ENCODE data around the gene RPTOR. TPM values are rescaled to one million over a fixed set of nuclear protein-coding genes. Genes with fewer than 3 reads are reported as not detected.

Gene RPTOR
- total RNA-seq, 1 experiment from 2014 or later = 19.7 TPM

DNA sequence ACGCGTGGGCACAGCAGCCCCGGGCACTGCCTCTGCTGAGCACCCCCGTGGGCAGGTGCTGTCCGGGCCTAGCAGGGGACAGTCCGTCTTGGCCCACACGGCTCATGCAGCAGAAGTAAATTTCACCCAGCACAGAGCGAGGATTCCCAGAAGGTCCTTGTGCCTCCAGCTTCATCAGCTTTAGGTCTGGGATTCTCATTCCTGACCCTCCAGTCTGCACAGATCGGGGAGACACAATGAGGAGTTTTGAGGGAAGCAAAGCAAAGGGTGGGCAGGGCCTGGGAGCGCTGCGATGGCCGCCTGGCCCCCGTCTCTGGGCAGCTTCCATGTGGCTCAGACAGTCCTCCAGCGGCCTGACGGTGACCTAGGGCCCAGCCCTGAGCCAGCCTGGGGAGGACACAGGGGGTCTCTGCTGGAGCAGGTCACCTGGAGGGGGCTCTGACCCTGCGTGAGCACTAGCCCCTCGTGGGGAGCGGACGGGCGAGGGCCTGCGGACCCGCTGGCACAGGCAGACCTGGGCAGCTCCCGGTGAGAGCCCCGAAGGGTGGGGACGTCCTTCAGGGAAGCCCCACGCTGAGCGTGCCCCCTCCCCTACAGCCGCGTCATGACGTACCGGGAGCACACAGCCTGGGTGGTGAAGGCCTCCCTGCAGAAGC lies 416.3 kb downstream of the RPTOR start:
- DNase-seq (ENCODE audit: extremely low read depth, low read depth) = no peak

DNA sequence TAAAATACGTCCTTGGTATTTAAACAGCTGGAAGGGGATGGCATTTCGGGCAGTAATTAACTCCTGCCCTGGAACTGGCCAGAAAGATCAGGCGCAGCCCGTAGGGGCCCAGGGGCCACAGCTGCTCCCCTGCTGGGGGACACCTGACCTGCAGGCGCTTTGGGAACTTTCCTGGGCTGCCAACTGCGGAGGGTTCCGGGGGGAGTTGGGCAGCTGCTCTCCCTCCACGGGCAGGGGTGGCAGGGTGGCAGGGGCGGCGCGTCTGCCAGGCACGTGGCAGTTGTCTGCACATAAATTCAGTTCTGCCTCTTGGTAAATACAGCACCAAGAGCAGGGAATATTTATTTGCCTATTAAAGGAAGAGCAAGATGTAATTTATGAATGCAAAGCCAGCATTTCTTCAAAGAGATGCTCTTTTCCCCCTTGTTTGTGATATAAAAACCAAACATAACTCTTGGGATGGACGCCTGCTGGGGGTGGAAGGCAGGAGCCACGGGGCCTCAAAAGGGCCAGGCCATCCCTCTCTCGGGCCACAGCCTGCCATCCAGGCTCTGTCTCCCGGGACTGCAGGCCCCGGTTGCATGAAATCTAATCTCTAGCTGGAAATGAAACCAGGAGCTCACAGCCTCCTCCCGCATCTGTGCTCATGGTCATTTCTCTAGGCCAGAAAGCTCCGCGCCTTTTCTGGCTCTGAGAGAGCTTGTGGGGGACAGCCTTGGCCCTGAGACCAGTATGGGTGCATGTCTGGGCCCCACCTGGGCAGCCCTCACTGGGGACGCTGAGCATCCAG lies 417.1 kb downstream of the RPTOR start:
- DNase-seq (ENCODE audit: extremely low read depth, low read depth) = no peak

DNA sequence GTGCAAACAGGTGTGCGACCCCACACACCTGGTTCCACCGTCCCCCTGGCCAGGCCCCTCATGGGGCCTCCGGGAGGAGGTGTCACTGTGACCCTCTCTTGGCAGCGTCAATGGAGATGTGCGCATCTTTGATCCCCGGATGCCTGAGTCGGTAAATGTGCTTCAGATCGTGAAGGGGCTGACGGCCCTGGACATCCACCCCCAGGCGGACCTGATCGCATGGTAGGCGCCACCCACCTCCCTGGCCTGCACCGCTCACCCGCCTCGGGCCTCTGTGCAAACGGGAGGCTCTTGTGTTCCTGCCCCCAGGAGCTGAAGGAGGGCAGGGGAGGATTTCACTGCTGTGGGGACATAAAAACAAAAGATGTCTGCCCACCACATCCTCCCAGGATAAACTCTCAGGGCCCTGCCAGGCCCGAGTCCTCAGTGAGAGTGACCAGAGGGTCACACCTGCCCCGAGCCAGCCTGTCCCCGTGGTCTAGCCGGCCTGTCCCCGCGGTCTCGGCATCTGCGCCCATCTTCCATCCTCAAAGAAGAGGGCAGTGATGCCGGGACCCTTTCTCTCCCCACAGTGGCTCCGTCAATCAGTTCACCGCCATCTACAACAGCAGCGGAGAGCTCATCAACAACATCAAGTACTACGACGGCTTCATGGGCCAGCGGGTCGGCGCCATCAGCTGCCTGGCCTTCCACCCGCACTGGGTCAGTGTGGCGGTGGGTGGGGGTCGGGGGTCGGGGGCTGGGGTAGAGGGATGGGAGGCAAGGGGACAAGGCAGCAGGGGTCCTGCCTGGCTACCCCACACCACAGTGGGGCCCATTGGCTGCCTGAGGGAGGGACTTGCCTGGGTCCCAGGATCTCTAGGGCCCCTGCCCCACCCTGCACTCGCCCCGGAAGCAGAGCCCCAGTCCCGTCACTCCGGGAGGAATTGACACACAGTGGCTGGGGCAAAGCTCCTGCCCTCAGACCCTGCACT lies 418.0 kb downstream of the RPTOR start:
- no peak for DNase-seq (ENCODE audit: extremely low read depth, low read depth)

DNA sequence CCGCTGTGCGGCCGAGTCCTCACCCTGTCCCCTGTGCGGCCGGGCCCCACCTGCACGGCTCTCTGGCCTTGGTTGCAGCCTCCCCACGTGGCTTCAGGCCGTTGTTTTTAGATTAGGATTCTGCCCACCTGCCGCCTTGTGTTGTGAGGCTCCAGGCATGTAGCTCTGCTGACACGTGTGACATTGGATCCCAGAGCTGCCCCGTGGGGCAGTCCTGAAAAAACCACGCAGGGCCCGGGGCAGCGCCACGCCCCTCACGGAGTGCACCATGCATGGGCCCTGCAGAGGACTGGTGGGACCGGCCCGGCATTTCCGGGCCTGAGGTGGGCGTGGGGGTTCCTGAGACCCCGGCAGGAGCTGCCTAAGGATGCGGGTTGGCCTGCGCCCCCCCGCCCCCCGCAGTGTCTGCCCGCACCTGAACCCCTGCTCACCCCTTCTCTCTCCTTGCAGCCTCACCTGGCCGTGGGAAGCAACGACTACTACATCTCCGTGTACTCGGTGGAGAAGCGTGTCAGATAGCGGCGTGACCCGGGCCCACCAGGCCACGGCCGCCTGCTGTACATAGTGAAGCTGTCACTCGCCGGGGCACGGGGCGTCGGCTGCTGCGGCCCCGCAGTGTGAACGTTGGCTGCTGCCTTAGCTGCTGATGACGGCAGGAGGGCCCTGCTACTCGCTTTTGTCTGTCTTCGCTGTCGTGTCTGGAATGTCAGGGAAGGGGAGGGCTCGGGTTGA lies 419.3 kb downstream of the RPTOR start:
- no peak for DNase-seq (ENCODE audit: extremely low read depth, low read depth)

DNA sequence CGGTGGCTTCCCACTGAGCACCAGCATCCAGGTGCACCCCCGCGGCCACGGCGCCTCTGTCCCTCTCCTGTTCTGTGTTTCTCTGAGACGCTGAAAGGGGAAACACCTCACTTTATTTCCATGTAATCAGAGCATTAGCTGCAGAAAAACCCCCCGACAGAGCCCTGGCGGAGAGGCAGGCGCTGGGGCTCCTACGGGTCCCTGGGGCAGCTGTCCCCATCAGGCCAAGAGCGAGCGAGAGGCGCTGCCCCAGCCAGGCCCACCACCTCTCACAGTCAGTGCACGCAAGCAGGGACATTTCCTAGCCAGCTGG lies 419.9 kb downstream of the RPTOR start:
- DNase-seq (ENCODE audit: extremely low read depth, low read depth) = no peak

DNA sequence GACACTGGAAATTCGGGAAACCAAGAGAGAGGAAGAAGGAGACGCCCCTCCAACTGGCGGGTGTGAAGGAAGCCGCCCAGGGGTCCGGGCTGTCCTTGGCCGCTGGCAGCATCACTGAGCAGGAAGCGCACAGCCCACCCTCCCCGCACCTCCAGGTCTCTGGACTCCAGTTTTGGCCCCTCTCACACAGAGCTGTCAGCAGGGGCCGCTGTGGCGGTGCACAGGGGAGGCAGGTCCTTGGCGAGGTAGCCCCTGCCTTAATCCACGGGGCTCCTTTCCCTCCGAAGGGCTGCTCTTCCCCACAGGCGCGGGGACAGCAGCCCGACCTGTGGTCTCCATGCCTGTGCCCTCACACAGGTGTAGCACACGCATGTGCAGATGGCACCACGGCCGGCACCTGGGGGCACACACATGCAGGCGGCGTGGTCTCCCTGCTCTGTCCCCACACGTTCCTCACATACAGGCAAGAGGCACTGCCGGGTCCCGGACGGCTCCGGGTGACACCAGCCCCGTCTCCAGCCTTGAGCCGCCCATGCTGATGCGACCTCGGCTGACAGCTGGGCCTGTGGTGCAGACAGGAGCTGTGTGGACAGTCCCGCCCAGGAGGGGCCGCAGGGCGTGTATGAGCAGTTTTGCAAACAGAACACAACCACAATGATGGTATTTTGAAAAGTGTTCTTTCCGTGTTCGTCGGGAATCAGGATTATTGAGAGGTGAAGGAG lies 420.4 kb downstream of the RPTOR start:
- no peak for DNase-seq (ENCODE audit: extremely low read depth, low read depth)

DNA sequence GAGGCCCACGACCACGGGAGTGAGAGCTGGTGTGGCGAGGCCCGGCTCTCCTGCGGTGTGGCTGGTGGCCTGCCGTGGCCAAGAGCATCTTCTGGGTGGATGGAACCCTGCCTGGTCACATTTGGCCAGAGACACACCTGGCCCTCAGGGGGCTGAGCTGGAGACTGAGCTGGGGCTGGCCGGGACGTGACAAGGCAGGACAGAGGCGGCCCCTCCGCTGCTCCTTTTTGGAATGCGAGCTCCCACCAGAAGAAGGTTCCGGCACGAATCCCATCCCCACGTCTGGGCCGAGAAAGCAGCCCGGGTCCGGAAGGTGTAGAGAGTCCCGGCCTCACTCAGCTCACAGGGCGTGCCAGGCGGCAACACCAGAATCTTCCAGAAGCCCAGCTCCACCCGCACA lies 421.0 kb downstream of the RPTOR start:
- DNase-seq (ENCODE audit: extremely low read depth, low read depth) = no peak

DNA sequence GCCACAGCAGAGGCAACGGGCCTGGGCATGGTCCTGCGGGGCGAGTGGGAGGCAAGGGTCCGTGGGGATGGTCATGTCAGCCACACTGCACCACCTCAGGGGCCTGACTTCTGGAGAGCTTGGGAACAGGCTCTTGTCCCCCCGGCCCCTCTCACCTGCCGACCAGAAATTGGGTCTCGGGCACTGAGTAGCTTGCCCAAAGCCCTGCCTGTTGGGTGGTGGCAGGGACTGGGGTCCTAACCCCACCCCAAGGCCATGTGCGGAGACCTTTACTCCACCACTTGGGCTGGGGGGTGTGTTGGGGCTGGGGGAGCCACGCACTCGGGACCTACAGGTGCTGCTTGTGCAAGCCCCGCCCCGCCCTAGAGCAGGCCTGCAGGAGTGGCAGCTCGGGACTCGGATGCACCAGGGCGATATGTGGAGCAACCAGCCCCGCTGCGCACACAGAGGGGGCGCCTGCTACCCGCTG lies 422.8 kb downstream of the RPTOR start:
- no peak for DNase-seq (ENCODE audit: extremely low read depth, low read depth)

DNA sequence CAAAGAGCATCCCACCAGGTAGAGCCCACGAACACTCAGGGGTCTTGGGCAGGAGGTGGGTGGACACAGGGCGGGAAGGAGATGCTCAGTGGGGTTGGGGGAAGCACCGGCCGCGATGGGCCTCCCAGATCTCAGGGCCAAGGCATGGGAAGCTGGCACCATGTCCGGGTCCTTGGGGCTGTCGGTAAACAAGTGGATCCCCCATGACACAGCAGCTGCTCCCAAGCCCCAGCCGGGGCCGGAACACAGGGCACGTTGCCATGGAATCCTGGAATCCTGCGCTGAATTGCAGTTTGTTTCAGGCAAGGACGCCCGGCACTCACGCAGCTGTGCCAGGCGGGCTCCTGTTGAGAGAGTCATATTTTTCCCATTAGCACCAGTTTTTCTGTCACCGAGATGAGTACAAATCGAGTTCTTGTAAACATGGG lies 424.0 kb downstream of the RPTOR start:
- DNase-seq (ENCODE audit: extremely low read depth, low read depth) = no peak

DNA sequence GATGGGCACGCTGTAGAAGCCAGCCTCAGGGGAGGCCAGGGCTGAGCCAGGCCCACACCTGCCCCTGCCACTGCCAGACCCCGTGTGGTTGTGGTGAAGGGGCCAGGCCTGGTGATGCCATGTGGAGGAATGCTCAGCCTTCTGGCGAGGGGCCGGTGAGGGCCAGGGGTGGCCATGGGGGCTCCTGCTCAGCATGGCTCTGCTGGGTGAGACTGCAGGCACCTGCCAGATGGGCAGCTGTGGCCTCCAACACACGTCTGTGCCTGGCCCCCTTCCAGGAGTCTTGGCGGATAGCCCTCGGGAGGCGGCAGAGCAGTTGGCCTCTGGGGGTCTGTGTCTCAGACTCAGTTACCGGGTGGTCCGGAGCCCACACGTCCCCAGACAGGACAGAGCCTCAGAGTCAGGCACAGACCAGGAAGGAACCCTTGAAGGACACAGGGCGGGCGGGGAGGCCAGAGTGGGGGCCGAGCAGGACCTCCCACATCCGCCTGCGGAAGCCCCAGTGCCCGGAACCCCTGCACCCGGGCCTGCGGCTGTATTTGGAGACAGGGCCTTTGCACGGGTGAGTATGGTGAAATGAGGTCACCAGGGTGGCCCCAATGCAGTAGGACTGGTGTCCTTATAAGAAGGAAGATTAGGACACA lies 424.5 kb downstream of the RPTOR start:
- DNase-seq (ENCODE audit: extremely low read depth, low read depth) = no peak

DNA sequence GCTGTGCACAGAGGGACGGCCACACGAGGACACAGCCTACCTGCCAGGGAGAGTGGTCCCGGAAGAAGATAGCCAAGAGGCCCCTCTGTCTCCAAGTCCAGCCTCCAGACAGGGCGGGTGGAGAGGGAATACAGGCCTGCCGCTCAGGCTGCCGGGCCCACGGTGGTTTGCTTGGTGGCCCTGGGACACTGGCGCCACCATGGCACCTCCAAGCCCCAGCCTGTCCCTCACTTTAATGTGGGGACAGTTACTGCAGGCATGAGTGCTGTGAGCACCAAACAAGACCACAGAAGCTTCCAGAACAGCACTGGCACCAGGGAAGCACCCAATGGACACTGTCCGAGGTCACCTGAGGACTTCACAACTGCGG lies 425.0 kb downstream of the RPTOR start:
- DNase-seq (ENCODE audit: extremely low read depth, low read depth) = no peak

DNA sequence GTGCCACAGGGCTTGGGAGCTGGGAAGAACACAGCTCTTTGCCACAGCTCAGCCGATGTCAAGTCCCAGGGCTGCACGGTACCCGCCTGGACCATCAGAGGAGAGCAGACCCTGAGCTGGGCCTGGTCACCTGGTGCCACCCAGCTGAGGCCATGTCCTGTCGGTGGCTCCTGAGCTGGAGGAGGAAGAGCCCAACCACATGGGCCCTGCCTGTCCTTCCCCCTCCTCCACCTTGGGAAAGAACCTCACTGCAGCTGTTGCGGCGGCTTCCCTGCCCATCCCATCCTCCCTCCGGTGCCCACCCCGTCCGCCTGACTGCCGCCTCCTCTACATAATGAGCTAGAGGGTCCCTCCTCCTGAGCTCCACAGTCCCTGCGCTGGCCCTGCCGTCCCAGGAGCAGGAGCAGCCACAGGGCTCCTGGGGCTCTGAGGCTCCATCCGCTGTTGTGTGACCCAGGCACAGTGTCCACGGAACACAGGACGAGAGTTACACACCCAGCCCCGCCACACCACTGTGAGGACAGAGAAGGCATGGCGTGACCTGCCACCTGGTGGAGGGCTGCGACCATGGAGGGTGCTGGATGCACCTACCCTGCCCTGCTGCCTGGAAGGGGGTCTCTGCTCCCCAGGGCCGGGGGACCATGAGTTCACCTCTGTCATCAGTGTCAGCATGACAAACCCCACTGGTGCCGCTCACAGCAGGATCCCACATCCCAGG lies 425.6 kb downstream of the RPTOR start:
- no peak for DNase-seq (ENCODE audit: extremely low read depth, low read depth)

DNA sequence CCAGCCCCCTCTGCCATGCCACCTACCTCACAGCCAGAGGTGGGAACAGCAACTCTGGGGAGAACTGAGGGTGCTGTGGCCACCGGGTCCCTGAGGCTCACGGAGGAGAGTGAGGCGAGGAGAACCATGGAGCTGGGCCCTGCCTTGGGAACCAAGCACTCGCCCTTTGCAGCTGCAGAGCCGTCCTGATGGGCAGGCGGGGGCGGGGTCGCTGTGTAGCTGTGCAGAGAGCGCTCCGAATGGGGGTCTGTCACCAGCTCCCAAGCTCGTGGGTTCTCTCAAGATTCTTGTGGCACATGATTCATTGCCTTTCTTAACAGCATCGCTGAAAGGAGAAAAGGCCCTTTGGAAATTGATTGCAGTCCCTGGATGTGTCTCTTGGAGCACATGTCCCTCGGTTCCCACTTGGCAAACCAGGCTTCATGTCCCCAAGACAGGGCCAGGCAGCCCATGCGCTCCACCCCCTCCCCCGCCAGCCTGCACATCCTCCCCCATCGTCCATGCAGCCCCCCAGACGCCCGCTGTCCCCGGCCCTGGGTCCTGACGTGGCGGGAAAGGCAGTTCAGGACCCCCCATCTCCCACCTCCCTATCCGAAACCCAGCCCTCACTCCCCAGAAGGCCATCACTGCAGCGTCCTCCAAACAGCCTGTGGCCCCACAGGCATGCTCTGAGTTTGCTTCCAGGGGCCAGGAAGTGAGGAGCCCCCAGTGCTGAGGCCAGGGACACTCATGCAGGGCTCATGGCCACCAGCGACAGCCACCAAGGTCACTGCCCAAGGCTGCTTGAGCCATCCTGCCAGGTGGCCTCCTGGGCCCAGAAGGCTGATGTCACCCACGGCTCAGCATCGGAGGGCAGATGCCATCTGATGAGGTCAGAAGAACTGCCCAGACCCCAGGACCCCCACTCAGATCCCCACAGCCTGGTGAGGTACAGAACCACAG lies 426.4 kb downstream of the RPTOR start:
- no peak for DNase-seq (ENCODE audit: extremely low read depth, low read depth)

DNA sequence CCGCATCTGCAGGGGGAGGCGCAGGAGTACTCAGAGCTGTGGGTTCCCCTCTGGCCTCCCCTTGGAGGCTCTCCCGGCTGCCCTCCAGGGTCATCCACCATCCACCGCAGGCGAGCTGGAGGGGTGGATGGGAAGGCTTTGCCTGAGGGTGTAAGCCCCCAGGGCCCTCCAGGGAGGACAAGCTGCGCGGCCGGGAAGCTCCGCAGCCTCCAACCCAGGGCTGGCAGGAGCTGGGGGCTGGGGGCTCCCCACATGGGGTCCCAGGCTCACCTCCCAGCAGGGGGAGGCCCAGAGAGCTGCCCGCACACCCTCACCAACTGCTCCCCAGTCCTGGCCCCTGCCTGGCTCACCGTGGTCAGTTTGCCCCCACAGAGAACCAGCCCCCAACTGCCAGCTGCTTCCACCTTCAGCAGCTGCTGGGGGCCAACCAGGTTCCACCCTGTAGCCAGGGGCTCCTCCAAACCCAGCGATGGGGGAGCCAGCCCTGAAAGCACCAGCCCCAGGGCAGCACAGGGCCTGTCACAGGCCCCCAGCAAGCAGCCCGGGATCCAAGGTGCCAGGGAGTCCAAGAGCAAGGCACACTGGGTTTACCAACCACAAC lies 427.2 kb downstream of the RPTOR start:
- no peak for DNase-seq (ENCODE audit: extremely low read depth, low read depth)

DNA sequence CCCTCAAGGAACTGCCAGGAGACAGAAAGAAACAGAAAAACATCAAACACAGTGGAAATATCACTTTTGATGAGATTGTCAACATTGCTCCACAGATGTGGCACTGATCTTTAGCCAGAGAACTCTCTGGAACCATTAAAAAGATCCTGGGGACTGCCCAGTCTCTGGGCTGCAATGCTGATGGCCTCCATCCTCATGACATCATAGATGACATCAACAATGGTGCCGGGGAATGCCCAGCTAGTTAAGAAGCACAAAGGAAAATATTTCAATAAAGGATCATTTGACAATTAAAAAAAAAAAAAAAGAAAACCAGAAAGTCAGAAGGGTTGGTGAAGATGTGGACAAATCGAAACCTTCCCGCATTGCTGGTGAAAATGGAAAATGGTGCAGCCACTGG lies 432.1 kb downstream of the RPTOR start:
- DNase-seq (ENCODE audit: extremely low read depth, low read depth) = no peak

DNA sequence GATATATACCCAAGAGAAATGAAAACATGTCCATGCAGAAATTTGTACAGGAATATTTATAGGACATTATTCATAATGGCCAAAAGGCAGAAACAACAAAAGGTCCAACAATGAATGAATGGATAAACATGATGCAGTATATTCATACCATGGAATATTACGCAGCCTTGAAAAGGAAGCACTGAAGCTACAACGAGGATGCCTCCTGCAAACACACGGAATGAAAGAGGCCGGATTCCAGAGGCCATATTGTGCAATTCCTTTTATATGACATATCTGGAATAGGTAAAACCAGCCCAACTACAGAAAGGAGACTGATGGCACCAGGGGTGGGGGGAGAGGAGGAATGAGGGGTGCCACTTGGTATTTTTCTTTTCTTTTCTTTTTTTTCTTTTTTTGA lies 432.5 kb downstream of the RPTOR start:
- no peak for DNase-seq (ENCODE audit: extremely low read depth, low read depth)
